Testis (tissue), 2 donors: Measurements from ENCODE around the gene SEPTIN2.

Experiments
- CTCF ChIP-seq, 3 experiments: fragments of 450-650 bp in 2 of 3; fragments of 200-600 bp in 1 of 3; sonication (generic) in 1 of 3; IDR thresholded peaks; one replicate each; pipeline ENCODE4 v1.5.1; 2016 to 2019; ENCODE audit warnings: antibody characterized with exemption in 3 of 3, mild to moderate bottlenecking in 2 of 3, moderate library complexity in 1 of 3
- POLR2A ChIP-seq: fragments of 450-650 bp; IDR thresholded peaks from one replicate; pipeline ENCODE4 v1.6.1; 2017; ENCODE audit warnings: antibody characterized with exemption, mild to moderate bottlenecking, moderate library complexity

- no peak for TF ChIP-seq POLR2A
- no peak for TF ChIP-seq CTCF (IDR thresholded peaks at IDR 0.05)
Measured at GRCh38 chr2:241268306-241268705, 47.4 kb upstream of the SEPTIN2 start.
